Right atrium auricular region (tissue), 2 donors: Measurements from ENCODE around the gene WNK2. TPM values are rescaled to one million over a fixed set of nuclear protein-coding genes. Genes with fewer than 3 reads are reported as not detected.

Experiments
- DNase-seq: peaks from one replicate; pipeline ENCODE4 v3.0.0-alpha.2; 2019; ENCODE audit warnings: low spot score
- H3K27ac ChIP-seq, 2 donors: fragments of 200-600 bp; sonication (generic); 1 replicate in 1 of 2; 2 replicates in 1 of 2; pipeline ENCODE4 v1.5.1; 2016 to 2019
- H3K27me3 ChIP-seq, 2 donors: fragments of 200-600 bp; sonication (generic); one replicate each; pipeline versions ENCODE4 v1.5.1 to v1.6.0; 2017 to 2019
- H3K36me3 ChIP-seq: fragments of 200-600 bp; sonication (generic); one replicate; pipeline ENCODE4 v1.5.1; 2016
- H3K4me1 ChIP-seq, 2 donors: fragments of 200-600 bp; sonication (generic); one replicate each; pipeline versions ENCODE4 v1.5.1 to v1.6.0; 2017 to 2019
- H3K4me3 ChIP-seq, 2 donors: fragments of 200-600 bp; sonication (generic); 1 replicate in 1 of 2; 2 replicates in 1 of 2; pipeline ENCODE4 v1.5.1; 2017 to 2019; ENCODE audit warnings: mild to moderate bottlenecking in 1 of 2, moderate library complexity in 1 of 2
- H3K9me3 ChIP-seq, 2 donors: fragments of 200-600 bp; sonication (generic); one replicate each; pipeline ENCODE4 v1.5.1; 2019
- CTCF ChIP-seq, 2 donors: fragments of 200-600 bp; sonication (generic); IDR thresholded peaks; one replicate each; pipeline ENCODE4 v1.5.1; 2019; ENCODE audit warnings: antibody characterized with exemption in 2 of 2
- total RNA-seq, 2 donors: library from RNA; depleted of rRNA; stranded (reverse); fragments of >200 nt; gene quantifications; one replicate each; pipeline ENCODE4 v1.1.0, GENCODE V29; 2016

Gene WNK2
- total RNA-seq, 2 donors from 2014 or later = 61.4 to 132 TPM

GRCh38 chr9:93308158-93308602 lies 124.2 kb downstream of the WNK2 start:
- Histone ChIP-seq H3K36me3 (no peaks in the 10 kb centered on the region), H3K4me3 (no peak overlapping the region), H3K4me1 (peaks cover 0 to 17% of the 10 kb centered on the region in 2 donors), H3K27ac (no peak overlapping the region), H3K27me3 (no peaks in the 10 kb centered on the region), H3K9me3 (no peaks in the 10 kb centered on the region)
- TF ChIP-seq CTCF (IDR thresholded peaks at IDR 0.05) = no peak
- no peak for DNase-seq

GRCh38 chr9:93308676-93309075 lies 124.7 kb downstream of the WNK2 start:
- H3K27ac ChIP-seq = no peak overlapping the region
- peak; percentile 46 for DNase-seq
- H3K9me3 ChIP-seq = no peaks in the 10 kb centered on the region
- H3K36me3 ChIP-seq = no peaks in the 10 kb centered on the region
- TF ChIP-seq CTCF (IDR thresholded peaks at IDR 0.05) = no peak
- no peak overlapping the region for H3K4me3 ChIP-seq
- H3K27me3 ChIP-seq = no peaks in the 10 kb centered on the region
- H3K4me1 ChIP-seq = peaks cover 0 to 17% of the 10 kb centered on the region in 2 donors

- DNase-seq = no peak
- Histone ChIP-seq H3K36me3 (no peaks in the 10 kb centered on the region), H3K27me3 (no peaks in the 10 kb centered on the region), H3K27ac (no peak overlapping the region), H3K4me3 (no peak overlapping the region), H3K9me3 (no peaks in the 10 kb centered on the region), H3K4me1 (peaks cover 0 to 7% of the 10 kb centered on the region in 2 donors)
- TF ChIP-seq CTCF (IDR thresholded peaks at IDR 0.05) = no peak
These were observed 126.0 kb downstream of the WNK2 start for GRCh38 chr9:93309889-93310425.

GRCh38 chr9:93315118-93315517 lies 131.2 kb downstream of the WNK2 start:
- peaks cover 13% of the 10 kb centered on the region for H3K36me3 ChIP-seq
- no peak for DNase-seq
- H3K27me3 ChIP-seq = no peaks in the 10 kb centered on the region
- no peak overlapping the region for H3K27ac ChIP-seq
- no peaks in the 10 kb centered on the region for H3K9me3 ChIP-seq
- H3K4me3 ChIP-seq = no peak overlapping the region
- no peak for TF ChIP-seq CTCF (IDR thresholded peaks at IDR 0.05)
- no peaks in the 10 kb centered on the region for H3K4me1 ChIP-seq

- Histone ChIP-seq H3K36me3 (peaks cover 13% of the 10 kb centered on the region), H3K27me3 (no peaks in the 10 kb centered on the region), H3K4me3 (no peak overlapping the region), H3K4me1 (no peaks in the 10 kb centered on the region), H3K27ac (no peak overlapping the region), H3K9me3 (no peaks in the 10 kb centered on the region)
- TF ChIP-seq CTCF (IDR thresholded peaks at IDR 0.05) = no peak
- no peak for DNase-seq
These were observed 132.0 kb downstream of the WNK2 start for GRCh38 chr9:93315960-93316359.
